Uterus (tissue), 4 donors: Measurements from ENCODE around the gene MACROH2A1. TPM values are rescaled to one million over a fixed set of nuclear protein-coding genes. Genes with fewer than 3 reads are reported as not detected.

Experiments
- DNase-seq, 2 donors: peaks; one replicate each; pipeline ENCODE4 v3.0.0-alpha.2; 2019 to 2020
- H3K27ac ChIP-seq, 2 donors: fragments of 200-600 bp; sonication (generic); 1 replicate in 1 of 2; 2 replicates in 1 of 2; pipeline ENCODE4 v1.5.1; 2016 to 2018
- H3K27me3 ChIP-seq, 2 donors: fragments of 200-600 bp; sonication (generic); one replicate each; pipeline ENCODE4 v1.5.1; 2018 to 2019; ENCODE audit warnings: control low read depth in 1 of 2
- H3K36me3 ChIP-seq, 2 donors: fragments of 200-600 bp; sonication (generic); one replicate each; pipeline ENCODE4 v1.5.1; 2019; ENCODE audit warnings: control low read depth in 1 of 2
- H3K4me1 ChIP-seq, 2 donors: fragments of 200-600 bp; sonication (generic); one replicate each; pipeline ENCODE4 v1.5.1; 2018 to 2019; ENCODE audit warnings: control low read depth in 1 of 2
- H3K4me3 ChIP-seq, 2 donors: fragments of 200-600 bp; sonication (generic); 1 replicate in 1 of 2; 2 replicates in 1 of 2; pipeline ENCODE4 v1.5.1; 2018 to 2019; ENCODE audit warnings: mild to moderate bottlenecking in 1 of 2
- H3K9me3 ChIP-seq, 2 donors: fragments of 200-600 bp; sonication (generic); one replicate each; pipeline ENCODE4 v1.5.1; 2019; ENCODE audit warnings: control low read depth in 1 of 2
- POLR2A ChIP-seq, 2 donors: fragments of 450-650 bp; IDR thresholded peaks; one replicate each; pipeline ENCODE4 v1.6.1; 2016; ENCODE audit warnings: antibody characterized with exemption in 2 of 2, mild to moderate bottlenecking in 1 of 2, moderate library complexity in 1 of 2
- intact Hi-C: fragments of 100-400 bp; cut with DNase I; formaldehyde crosslinking; loops from one replicate; pipeline ENCODE4 v1.15.1; 2023; ENCODE audit warnings: low total_unique reads
- total RNA-seq, 4 donors: library from RNA; depleted of rRNA in 3 of 4; stranded (reverse); fragments of >200 nt in 3 of 4; gene quantifications; one replicate each; pipeline versions ENCODE4 v1.1.0 to v1.2.4, GENCODE V29; 2014 to 2023
- TF ChIP-seq, protein P1 (sequence below), 4 experiments: fragments of 200-600 bp in 2 of 4; fragments of 450-650 bp in 2 of 4; sonication (generic) in 2 of 4; IDR thresholded peaks; one replicate each; pipeline ENCODE4 v1.5.1; 2016 to 2019; ENCODE audit warnings: antibody characterized with exemption in 4 of 4, mild to moderate bottlenecking in 2 of 4, moderate library complexity in 1 of 4
- donor health status: DM: yes; HTN: yes; CAD: no.

The MACROH2A1 gene
- total RNA-seq, 4 donors from 2014 or later: 121 to 200 (median 141) TPM

DNA sequence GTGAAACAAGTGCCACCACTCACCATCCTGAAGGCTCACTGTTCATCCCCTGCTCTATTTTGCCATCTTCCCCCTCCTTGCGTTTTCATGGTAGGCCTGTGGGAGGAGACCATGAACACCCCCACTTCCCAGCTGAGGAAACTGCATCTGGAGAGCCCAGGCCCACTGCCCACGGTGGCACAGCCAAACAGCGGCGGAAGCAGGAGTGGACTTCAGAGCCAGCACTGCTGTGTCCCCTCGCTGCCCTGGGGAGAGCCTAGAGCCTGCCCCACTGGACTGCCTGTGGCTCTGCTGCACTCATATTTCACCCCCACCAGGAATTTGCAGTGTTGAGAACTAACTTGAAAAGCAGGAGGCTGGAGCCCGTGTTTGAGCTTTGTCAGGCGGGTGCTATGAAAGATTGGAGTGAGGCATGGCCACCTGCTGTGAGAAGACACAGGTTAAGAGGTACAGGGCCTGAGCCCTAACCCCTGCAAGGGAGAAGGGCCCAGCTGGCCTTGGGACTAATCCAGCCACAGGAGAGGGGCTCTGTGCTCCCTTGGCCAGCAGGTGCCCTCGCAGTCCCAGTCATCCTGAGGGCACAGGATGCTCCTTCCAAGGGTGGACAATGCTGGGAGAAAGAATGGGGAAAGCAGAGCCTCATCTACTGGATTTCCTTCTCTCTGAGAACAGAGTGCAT is 79.0 kb downstream of the MACROH2A1 start:
- H3K4me3 ChIP-seq: no peak overlapping the region
- H3K4me1 ChIP-seq: no peaks in the 10 kb centered on the region
- H3K27me3 ChIP-seq: no peaks in the 10 kb centered on the region
- H3K9me3 ChIP-seq: no peaks in the 10 kb centered on the region
- no peak for TF ChIP-seq POLR2A (IDR thresholded peaks at IDR 0.05)
- TF ChIP-seq, protein P1, sequence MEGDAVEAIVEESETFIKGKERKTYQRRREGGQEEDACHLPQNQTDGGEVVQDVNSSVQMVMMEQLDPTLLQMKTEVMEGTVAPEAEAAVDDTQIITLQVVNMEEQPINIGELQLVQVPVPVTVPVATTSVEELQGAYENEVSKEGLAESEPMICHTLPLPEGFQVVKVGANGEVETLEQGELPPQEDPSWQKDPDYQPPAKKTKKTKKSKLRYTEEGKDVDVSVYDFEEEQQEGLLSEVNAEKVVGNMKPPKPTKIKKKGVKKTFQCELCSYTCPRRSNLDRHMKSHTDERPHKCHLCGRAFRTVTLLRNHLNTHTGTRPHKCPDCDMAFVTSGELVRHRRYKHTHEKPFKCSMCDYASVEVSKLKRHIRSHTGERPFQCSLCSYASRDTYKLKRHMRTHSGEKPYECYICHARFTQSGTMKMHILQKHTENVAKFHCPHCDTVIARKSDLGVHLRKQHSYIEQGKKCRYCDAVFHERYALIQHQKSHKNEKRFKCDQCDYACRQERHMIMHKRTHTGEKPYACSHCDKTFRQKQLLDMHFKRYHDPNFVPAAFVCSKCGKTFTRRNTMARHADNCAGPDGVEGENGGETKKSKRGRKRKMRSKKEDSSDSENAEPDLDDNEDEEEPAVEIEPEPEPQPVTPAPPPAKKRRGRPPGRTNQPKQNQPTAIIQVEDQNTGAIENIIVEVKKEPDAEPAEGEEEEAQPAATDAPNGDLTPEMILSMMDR (IDR thresholded peaks at IDR 0.05): no peak
- intact Hi-C loops: no loop called here
- H3K27ac ChIP-seq: no peak overlapping the region
- no peaks in the 10 kb centered on the region for H3K36me3 ChIP-seq
- DNase-seq: peak in 1 of 2 donors; percentile 4

DNA sequence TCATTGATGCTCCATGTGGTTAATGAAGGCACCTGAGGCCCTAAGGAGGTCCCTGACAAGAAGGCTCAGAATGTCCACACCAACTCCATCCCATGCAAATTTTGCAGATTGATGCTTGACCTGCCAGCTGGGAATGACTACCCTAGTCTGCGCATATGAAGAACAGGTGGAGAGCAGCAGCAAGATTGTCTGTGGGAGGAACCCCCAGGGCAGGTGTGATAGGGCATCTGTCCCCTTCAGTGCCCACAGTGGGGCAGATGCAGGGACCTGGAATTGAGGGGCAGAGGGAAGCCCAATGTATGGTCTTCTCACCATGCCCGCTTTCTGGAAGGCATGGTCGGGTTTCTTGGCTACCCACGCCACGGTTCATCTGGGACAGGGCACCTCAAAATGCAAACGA is 79.6 kb downstream of the MACROH2A1 start:
- Histone ChIP-seq H3K4me1 (no peaks in the 10 kb centered on the region), H3K36me3 (no peaks in the 10 kb centered on the region), H3K27me3 (no peaks in the 10 kb centered on the region), H3K4me3 (no peak overlapping the region), H3K27ac (no peak overlapping the region), H3K9me3 (no peaks in the 10 kb centered on the region)
- intact Hi-C loops: no loop called here
- TF ChIP-seq, protein P1 (IDR thresholded peaks at IDR 0.05): no peak
- no peak for TF ChIP-seq POLR2A (IDR thresholded peaks at IDR 0.05)
- DNase-seq: no peak

DNA sequence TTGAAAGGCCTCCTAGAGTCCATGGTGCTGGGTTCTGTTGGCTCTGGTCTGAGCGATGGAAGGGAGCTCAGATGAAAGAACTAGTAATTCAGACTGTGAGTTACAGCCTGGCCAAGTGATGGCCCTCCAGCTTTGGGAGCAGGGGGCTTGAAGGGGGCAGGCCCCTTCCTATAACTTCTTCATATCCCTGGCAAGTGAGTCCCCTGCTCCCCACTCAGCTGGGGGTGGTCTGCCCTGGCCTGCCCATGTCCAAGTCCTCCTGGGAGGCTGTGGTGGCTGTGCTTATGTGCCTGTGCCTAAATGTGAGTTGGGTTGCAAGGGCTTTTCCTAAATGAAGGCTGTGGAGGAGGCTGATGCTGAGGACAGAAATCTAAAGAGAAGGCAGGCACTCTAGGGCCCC is 80.1 kb downstream of the MACROH2A1 start:
- Histone ChIP-seq H3K27ac (no peak overlapping the region), H3K9me3 (no peaks in the 10 kb centered on the region), H3K4me3 (no peak overlapping the region), H3K27me3 (no peaks in the 10 kb centered on the region), H3K36me3 (no peaks in the 10 kb centered on the region), H3K4me1 (no peaks in the 10 kb centered on the region)
- intact Hi-C loops: no loop called here
- DNase-seq: peak in 1 of 2 donors; percentile 6
- TF ChIP-seq, protein P1 (IDR thresholded peaks at IDR 0.05): no peak
- TF ChIP-seq POLR2A (IDR thresholded peaks at IDR 0.05): no peak

DNA sequence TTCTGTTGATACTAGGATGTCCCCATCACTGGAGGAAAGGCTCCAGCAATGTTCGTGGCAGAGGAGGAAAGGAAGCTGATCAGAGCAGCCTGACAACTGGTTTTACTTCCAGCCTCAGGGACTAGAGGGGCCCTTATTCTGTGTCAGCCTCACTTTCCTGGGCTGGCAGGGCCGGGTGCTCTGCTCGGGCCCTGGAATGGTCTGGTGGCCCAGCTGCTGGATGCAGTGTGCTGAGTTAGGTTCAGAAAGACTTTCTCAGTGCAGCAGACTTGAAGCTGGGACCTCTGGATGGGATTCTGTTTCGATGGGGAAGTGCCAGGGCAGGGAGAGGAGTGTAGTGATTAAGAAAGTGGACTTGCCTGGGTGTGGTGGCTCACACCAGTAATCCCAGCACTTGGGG is 81.0 kb downstream of the MACROH2A1 start:
- Histone ChIP-seq H3K4me3 (no peak overlapping the region), H3K36me3 (no peaks in the 10 kb centered on the region), H3K9me3 (no peaks in the 10 kb centered on the region), H3K27me3 (no peaks in the 10 kb centered on the region), H3K27ac (no peak overlapping the region), H3K4me1 (no peaks in the 10 kb centered on the region)
- DNase-seq: no peak
- intact Hi-C loops: no loop called here
- TF ChIP-seq, protein P1 (IDR thresholded peaks at IDR 0.05): no peak
- no peak for TF ChIP-seq POLR2A (IDR thresholded peaks at IDR 0.05)

DNA sequence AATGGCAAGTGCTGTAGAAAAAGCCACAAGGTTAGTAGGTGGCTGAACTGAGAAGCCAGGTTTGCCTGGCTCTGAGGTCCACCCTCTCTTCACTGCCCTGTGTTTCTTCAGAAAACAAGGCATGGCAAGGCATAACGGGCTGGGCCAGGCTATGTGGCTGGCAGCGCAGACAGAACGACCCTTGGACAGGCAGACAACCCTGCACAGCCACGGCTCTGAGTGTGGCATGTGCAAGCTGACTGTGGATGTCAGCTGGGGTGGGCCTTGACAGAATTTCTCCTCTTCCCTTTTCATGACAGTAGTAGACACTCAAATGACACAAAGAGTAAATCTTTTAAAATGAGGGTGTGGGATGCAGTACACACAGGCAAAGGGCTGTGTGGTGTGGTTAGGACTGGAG is 81.7 kb downstream of the MACROH2A1 start:
- no peaks in the 10 kb centered on the region for H3K36me3 ChIP-seq
- no peaks in the 10 kb centered on the region for H3K27me3 ChIP-seq
- no peak overlapping the region for H3K4me3 ChIP-seq
- intact Hi-C loops: no loop called here
- TF ChIP-seq POLR2A (IDR thresholded peaks at IDR 0.05): no peak
- H3K9me3 ChIP-seq: no peaks in the 10 kb centered on the region
- peak in 1 of 2 donors; percentile 4 for DNase-seq
- H3K27ac ChIP-seq: no peak overlapping the region
- H3K4me1 ChIP-seq: no peaks in the 10 kb centered on the region
